OCI-LY3 (cell line): ENCODE data around the gene SLC29A3.

Source experiments
- EZH2phosphoT487 ChIP-seq: fragments of 200-600 bp; shearing (Covaris generic); IDR thresholded peaks from 2 replicates; pipeline ENCODE4 v1.6.1; 2018; ENCODE audit warnings: antibody characterized with exemption, mixed run types, low read depth
- TF ChIP-seq, protein P1 (sequence below): fragments of 200-600, 300-600 bp; sonication (generic); IDR thresholded peaks from 2 replicates; pipeline ENCODE4 v1.5.1; 2014; ENCODE audit warnings: antibody characterized with exemption, low read length, low read depth

GRCh38 chr10:71391701-71392100 is 72.6 kb downstream of the SLC29A3 start:
- no peak for TF ChIP-seq EZH2phosphoT487
- TF ChIP-seq, protein P1, sequence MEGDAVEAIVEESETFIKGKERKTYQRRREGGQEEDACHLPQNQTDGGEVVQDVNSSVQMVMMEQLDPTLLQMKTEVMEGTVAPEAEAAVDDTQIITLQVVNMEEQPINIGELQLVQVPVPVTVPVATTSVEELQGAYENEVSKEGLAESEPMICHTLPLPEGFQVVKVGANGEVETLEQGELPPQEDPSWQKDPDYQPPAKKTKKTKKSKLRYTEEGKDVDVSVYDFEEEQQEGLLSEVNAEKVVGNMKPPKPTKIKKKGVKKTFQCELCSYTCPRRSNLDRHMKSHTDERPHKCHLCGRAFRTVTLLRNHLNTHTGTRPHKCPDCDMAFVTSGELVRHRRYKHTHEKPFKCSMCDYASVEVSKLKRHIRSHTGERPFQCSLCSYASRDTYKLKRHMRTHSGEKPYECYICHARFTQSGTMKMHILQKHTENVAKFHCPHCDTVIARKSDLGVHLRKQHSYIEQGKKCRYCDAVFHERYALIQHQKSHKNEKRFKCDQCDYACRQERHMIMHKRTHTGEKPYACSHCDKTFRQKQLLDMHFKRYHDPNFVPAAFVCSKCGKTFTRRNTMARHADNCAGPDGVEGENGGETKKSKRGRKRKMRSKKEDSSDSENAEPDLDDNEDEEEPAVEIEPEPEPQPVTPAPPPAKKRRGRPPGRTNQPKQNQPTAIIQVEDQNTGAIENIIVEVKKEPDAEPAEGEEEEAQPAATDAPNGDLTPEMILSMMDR: no peak
